Trophoblast cell (in vitro differentiated cells and primary cell): ENCODE measurements around the gene LPCAT1. TPM values are rescaled to one million over a fixed set of nuclear protein-coding genes. Genes with fewer than 3 reads are reported as not detected.
"Not testable (repeated sequence)": the region's sequence is repeated elsewhere in the genome, so short reads cannot be mapped to it uniquely, and the experiment has no call there.

ENCODE experiments used
- DNase-seq, 2 donors: peaks; one replicate each; pipeline ENCODE4 v3.0.0-alpha.2; 2016
- H2AFZ ChIP-seq: 2 replicates; pipeline ENCODE4 v1.6.1; 2013; ENCODE audit warnings: low read length, moderate library complexity, mild to moderate bottlenecking; ENCODE audit not compliant: insufficient read depth, poor library complexity
- H2AK5ac ChIP-seq: 2 replicates; pipeline ENCODE4 v1.6.1; 2013; ENCODE audit warnings: mild to moderate bottlenecking, low read length
- H2BK120ac ChIP-seq: 2 replicates; pipeline ENCODE4 v1.6.1; 2013; ENCODE audit warnings: low read length, mild to moderate bottlenecking, moderate library complexity; ENCODE audit not compliant: insufficient read depth, poor library complexity
- H2BK12ac ChIP-seq: 2 replicates; pipeline ENCODE4 v1.6.1; 2013; ENCODE audit warnings: mild to moderate bottlenecking, low read length, moderate library complexity
- H2BK5ac ChIP-seq: 2 replicates; pipeline ENCODE4 v1.6.1; 2013; ENCODE audit warnings: low read length, low read depth, moderate library complexity, mild to moderate bottlenecking; ENCODE audit not compliant: poor library complexity
- H3K14ac ChIP-seq: 2 replicates; pipeline ENCODE4 v1.6.1; 2013; ENCODE audit warnings: mild to moderate bottlenecking, low read length
- H3K18ac ChIP-seq: 2 replicates; pipeline ENCODE4 v1.6.1; 2013; ENCODE audit warnings: mild to moderate bottlenecking, low read length
- H3K23ac ChIP-seq: 2 replicates; pipeline ENCODE4 v1.6.1; 2013; ENCODE audit warnings: low read length
- H3K27ac ChIP-seq: 2 replicates; pipeline ENCODE4 v1.5.1; 2013; ENCODE audit warnings: low read depth, mild to moderate bottlenecking, inconsistent platforms, low read length, moderate library complexity
- H3K27me3 ChIP-seq: 2 replicates; pipeline ENCODE4 v1.6.1; 2013; ENCODE audit warnings: inconsistent platforms, mild to moderate bottlenecking, low read length, moderate library complexity; ENCODE audit not compliant: insufficient read depth
- H3K36me3 ChIP-seq, 2 experiments: 1 replicate in 1 of 2; 2 replicates in 1 of 2; pipeline ENCODE4 v1.6.1; 2013; ENCODE audit warnings: low read length in 2 of 2, mild to moderate bottlenecking in 2 of 2, moderate library complexity in 1 of 2; ENCODE audit not compliant: insufficient read depth in 2 of 2, control insufficient read depth in 1 of 2
- H3K4ac ChIP-seq: 2 replicates; pipeline ENCODE4 v1.6.1; 2013; ENCODE audit warnings: low read depth, mild to moderate bottlenecking, low read length, moderate library complexity
- H3K4me1 ChIP-seq, 2 experiments: 1 replicate in 1 of 2; 2 replicates in 1 of 2; pipeline ENCODE4 v1.6.1; 2013; ENCODE audit warnings: low read length in 2 of 2, mild to moderate bottlenecking in 2 of 2, moderate library complexity in 1 of 2; ENCODE audit not compliant: insufficient read depth in 2 of 2, control insufficient read depth in 1 of 2
- H3K4me2 ChIP-seq: 2 replicates; pipeline ENCODE4 v1.6.1; 2013; ENCODE audit warnings: inconsistent platforms, mild to moderate bottlenecking, low read length, moderate library complexity
- H3K4me3 ChIP-seq: 2 replicates; pipeline ENCODE4 v1.5.1; 2013; ENCODE audit warnings: mild to moderate bottlenecking, low read depth, low read length, inconsistent platforms
- H3K79me1 ChIP-seq: one replicate; pipeline ENCODE4 v1.6.1; 2013; ENCODE audit warnings: low read length
- H3K79me2 ChIP-seq: 2 replicates; pipeline ENCODE4 v1.6.1; 2013; ENCODE audit warnings: low read length, mild to moderate bottlenecking; ENCODE audit not compliant: control insufficient read depth, insufficient read depth, poor library complexity
- H3K9ac ChIP-seq: 2 replicates; pipeline ENCODE4 v1.6.1; 2013; ENCODE audit warnings: mild to moderate bottlenecking, low read length
- H3K9me3 ChIP-seq: 2 replicates; pipeline ENCODE4 v1.6.1; 2013; ENCODE audit warnings: low read depth, mild to moderate bottlenecking, control low read depth, inconsistent platforms, low read length; ENCODE audit not compliant: insufficient read depth
- H4K12ac ChIP-seq: 2 replicates; pipeline ENCODE4 v1.6.1; 2013; ENCODE audit warnings: low read depth, mild to moderate bottlenecking, low read length, moderate library complexity
- H4K8ac ChIP-seq: 2 replicates; pipeline ENCODE4 v1.6.1; 2013; ENCODE audit warnings: low read depth, mild to moderate bottlenecking, low read length, moderate library complexity
- H4K91ac ChIP-seq: one replicate; pipeline ENCODE4 v1.6.1; 2013; ENCODE audit warnings: low read depth, mild to moderate bottlenecking, low read length, moderate library complexity
- WGBS: extraction: QIAGEN DNeasy Blood & Tissue Kit; methylation state at CpG from one replicate; pipeline ENCODE4 v1.1.7; 2013; ENCODE audit warnings: missing lambda C conversion rate; ENCODE audit not compliant: insufficient read length, insufficient coverage; ENCODE audit errors: extremely low coverage; 5-methylcytosine and 5-hydroxymethylcytosine counted together
- polyA plus RNA-seq: library from polyadenylated mRNA; stranded (reverse); fragments of 200-250 nt; gene quantifications from 2 replicates; pipeline ENCODE4 v1.2.3, GENCODE V29; 2013

The LPCAT1 gene
- 199 and 206 TPM in 2 replicates for polyA plus RNA-seq

DNA sequence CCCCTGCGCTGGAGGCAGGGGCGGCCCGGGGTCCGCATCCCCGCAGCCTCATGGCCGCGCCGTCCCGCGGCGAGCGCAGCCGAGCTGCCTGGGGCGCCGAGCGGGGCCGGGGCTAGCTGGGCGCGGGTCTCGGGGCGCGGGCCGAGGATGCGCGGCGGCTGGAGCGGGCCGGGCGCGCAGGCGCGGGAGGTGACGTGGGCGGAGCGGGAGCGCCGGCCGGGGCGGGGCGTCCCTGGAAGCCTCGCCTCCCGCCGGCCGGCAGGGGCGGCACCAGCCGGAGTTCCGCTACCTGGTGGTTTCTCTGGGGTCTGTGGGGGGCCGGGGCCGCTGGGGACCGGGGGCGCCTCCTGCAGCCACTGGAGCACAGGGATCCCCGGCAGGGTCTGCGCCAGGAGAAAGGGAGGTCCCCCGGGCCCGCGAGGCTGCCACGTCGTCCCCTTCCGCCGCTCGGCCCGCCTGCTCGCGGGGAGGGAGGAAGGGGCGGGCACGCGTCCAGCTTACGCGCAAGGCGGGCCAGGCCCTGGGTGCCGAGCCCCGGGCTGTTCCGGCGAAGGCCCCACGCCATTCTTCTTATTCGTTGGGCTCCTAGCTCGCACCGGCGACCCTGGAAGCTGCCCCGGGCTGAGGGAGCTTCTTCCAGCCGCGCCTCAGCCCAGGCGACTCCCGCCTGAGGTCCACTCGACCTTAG is at the start of gene LPCAT1:
TSS of gene LPCAT1 (minus strand) at position 168 of the 688 bp plus-strand sequence. CDS start at position 52, 116 bp downstream.
- H4K12ac ChIP-seq, result peak within 1 kb of the TSS; percentile 99
- no CpG with 5 or more reads among the region's 85 CpGs for WGBS
- H3K4ac ChIP-seq, result peak within 1 kb of the TSS; percentile 92
- no peaks in the 10 kb centered on the region for H3K27me3 ChIP-seq
- H3K23ac ChIP-seq, result no peak within 1 kb of the TSS
- H3K9ac ChIP-seq, result peak within 1 kb of the TSS; percentile 95
- peaks cover 24% of the 10 kb centered on the region for H3K79me1 ChIP-seq
- H2BK5ac ChIP-seq, result peak within 1 kb of the TSS; percentile 61
- H3K4me1 ChIP-seq, result peaks cover 13 to 15% of the 10 kb centered on the region in 2 experiments
- H4K8ac ChIP-seq, result peak within 1 kb of the TSS; percentile 97
- H3K9me3 ChIP-seq, result no peaks in the 10 kb centered on the region
- H3K4me2 ChIP-seq, result peak within 1 kb of the TSS; percentile 92
- H3K79me2 ChIP-seq, result peaks cover 31% of the 10 kb centered on the region
- H3K27ac ChIP-seq, result peak within 1 kb of the TSS; percentile 43
- peak; percentile 80 to 82 for DNase-seq
- H3K14ac ChIP-seq, result peak within 1 kb of the TSS; percentile 84
- H2AK5ac ChIP-seq, result peak within 1 kb of the TSS; percentile 94
- H3K18ac ChIP-seq, result peak within 1 kb of the TSS; percentile 87
- peaks cover 13 to 16% of the 10 kb centered on the region in 2 experiments for H3K36me3 ChIP-seq
- H2BK120ac ChIP-seq, result peak within 1 kb of the TSS; percentile 87
- peak within 1 kb of the TSS; percentile 95 for H4K91ac ChIP-seq
- H2BK12ac ChIP-seq, result peak within 1 kb of the TSS; percentile 51
- H2AFZ ChIP-seq, result peak within 1 kb of the TSS; percentile 69
- peak within 1 kb of the TSS; percentile 93 for H3K4me3 ChIP-seq

DNA sequence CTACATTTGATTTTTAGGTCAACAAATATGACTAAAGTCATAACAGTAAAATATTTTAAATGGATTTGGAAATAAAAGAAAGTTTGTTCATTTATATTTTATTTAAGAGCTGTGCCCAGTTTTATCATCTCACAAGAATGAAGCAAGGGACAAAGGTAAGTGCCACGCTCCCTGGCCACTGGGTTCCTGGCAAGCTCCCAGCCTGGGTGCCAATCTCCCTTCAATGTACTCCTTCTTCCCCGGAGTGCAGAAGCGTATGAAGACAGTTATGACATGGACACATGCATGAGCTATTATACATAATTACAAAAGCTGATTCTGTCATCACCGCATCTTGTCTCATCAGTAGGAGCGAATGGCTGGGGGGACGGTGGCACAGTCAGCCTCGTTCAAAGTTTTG is 48.1 kb upstream of the LPCAT1 start:
- not testable (repeated sequence) for H3K4ac ChIP-seq, H3K79me2 ChIP-seq, DNase-seq, H3K9ac ChIP-seq, H3K4me2 ChIP-seq, H2BK5ac ChIP-seq, H3K27me3 ChIP-seq, H3K4me1 ChIP-seq, H3K27ac ChIP-seq, H4K8ac ChIP-seq, H2BK120ac ChIP-seq, H3K18ac ChIP-seq, H3K79me1 ChIP-seq, H2AK5ac ChIP-seq, H3K4me3 ChIP-seq, H4K12ac ChIP-seq, H2BK12ac ChIP-seq, H3K9me3 ChIP-seq, H3K14ac ChIP-seq, H4K91ac ChIP-seq, H2AFZ ChIP-seq, H3K23ac ChIP-seq
- no CpG with 5 or more reads among the region's 7 CpGs for WGBS
- H3K36me3 ChIP-seq, result peaks cover 19 to 20% of the 10 kb centered on the region in 2 experiments

- Histone ChIP-seq H2AFZ (no peak overlapping the region), H3K23ac (no peak overlapping the region), H3K27me3 (no peaks in the 10 kb centered on the region), H3K18ac (no peak overlapping the region), H2BK120ac (no peak overlapping the region), H3K4me1 (peaks cover 9 to 12% of the 10 kb centered on the region in 2 experiments), H3K79me2 (no peaks in the 10 kb centered on the region), H3K9ac (no peak overlapping the region), H4K12ac (no peak overlapping the region), H3K14ac (no peak overlapping the region), H3K4me2 (no peak overlapping the region), H3K27ac (no peak overlapping the region), H3K4ac (no peak overlapping the region), H4K8ac (no peak overlapping the region), H2BK5ac (no peak overlapping the region), H3K79me1 (peaks cover 10% of the 10 kb centered on the region), H3K4me3 (no peak overlapping the region), H3K9me3 (peaks cover 5% of the 10 kb centered on the region), H2AK5ac (no peak overlapping the region), H4K91ac (no peak overlapping the region), H2BK12ac (no peak overlapping the region), H3K36me3 (peaks cover 19 to 20% of the 10 kb centered on the region in 2 experiments)
- no peak for DNase-seq
- no CpG with 5 or more reads among the region's 10 CpGs for WGBS
Observed at GRCh38 chr5:1570975-1571374, 47.2 kb upstream of the LPCAT1 start.

DNA sequence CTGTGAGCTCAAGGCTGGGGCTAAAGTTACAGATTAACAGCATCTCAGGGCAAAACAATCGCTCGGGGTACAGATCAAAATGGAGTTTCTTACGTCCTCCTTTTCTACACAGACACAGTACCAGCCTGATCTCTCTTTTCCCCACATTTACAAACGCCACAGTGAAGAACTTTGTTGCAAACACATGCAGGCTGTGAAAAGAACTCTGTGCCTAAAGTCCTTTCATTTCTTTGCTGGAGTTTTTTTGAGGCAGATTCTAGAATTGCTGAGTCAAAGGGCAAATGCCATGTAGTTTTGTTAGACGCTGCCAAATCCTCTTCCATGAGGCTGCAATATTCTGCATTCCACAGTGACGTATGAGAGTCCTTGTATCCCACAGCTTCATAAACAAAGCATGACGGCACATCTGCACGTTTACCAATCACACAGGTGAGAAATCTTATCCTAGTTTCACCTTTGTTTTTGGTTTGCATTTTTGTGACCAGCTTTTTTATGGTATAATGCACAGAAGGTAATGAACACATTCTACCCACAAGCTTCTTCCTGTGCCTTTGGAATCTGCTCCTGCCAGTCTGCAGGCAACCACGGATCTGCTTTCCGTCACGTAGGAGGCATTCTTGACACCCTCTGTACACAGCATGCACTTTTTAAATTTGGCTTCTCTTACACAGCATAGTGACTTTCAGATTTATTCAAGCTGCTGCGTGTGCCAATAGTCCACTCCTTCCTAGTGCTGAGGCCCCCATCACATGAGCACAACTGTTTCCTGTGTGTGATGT is 44.6 kb upstream of the LPCAT1 start:
- Histone ChIP-seq H2BK120ac (no peak overlapping the region), H3K23ac (no peak overlapping the region), H3K4me2 (peak overlapping the region; percentile 50), H2BK12ac (peak overlapping the region; percentile 16), H3K79me2 (no peaks in the 10 kb centered on the region), H3K4me3 (no peak overlapping the region), H3K36me3 (peaks cover 13 to 15% of the 10 kb centered on the region in 2 experiments), H4K12ac (no peak overlapping the region), H3K9me3 (peaks cover 5% of the 10 kb centered on the region), H4K91ac (peak overlapping the region; percentile 60), H3K79me1 (peaks cover 10% of the 10 kb centered on the region), H3K27ac (peak overlapping the region; percentile 83), H3K14ac (peak overlapping the region; percentile 59), H2AK5ac (no peak overlapping the region), H3K27me3 (no peaks in the 10 kb centered on the region), H2AFZ (no peak overlapping the region), H3K9ac (no peak overlapping the region), H2BK5ac (peak overlapping the region; percentile 23), H3K4ac (no peak overlapping the region), H3K4me1 (peaks cover 9 to 12% of the 10 kb centered on the region in 2 experiments), H3K18ac (peak overlapping the region; percentile 69), H4K8ac (no peak overlapping the region)
- no CpG with 5 or more reads among the region's 12 CpGs for WGBS
- DNase-seq, result peak; percentile 93 to 99
